GM23248 (cell line): Measurements from ENCODE around the gene DNAJC2.

ENCODE experiments used
- EZH2 ChIP-seq: fragments of 200-600 bp; sonication (generic); IDR thresholded peaks from 2 replicates; pipeline ENCODE4 v1.6.1; 2018; ENCODE audit warnings: antibody characterized with exemption, mild to moderate bottlenecking; ENCODE audit not compliant: insufficient read depth, poor library complexity, severe bottlenecking
- EZH2phosphoT487 ChIP-seq: fragments of 200-600 bp; sonication (generic); IDR thresholded peaks from 2 replicates; pipeline ENCODE4 v1.6.1; 2018; ENCODE audit warnings: antibody characterized with exemption, moderate library complexity, mild to moderate bottlenecking, low read depth; ENCODE audit not compliant: insufficient read depth

- TF ChIP-seq EZH2 (no peak), EZH2phosphoT487 (no peak)
These were observed 43.1 kb downstream of the DNAJC2 start for GRCh38 chr7:103301441-103301840.
